Measurements from ENCODE around the gene PAM.

PAM gene

DNA sequence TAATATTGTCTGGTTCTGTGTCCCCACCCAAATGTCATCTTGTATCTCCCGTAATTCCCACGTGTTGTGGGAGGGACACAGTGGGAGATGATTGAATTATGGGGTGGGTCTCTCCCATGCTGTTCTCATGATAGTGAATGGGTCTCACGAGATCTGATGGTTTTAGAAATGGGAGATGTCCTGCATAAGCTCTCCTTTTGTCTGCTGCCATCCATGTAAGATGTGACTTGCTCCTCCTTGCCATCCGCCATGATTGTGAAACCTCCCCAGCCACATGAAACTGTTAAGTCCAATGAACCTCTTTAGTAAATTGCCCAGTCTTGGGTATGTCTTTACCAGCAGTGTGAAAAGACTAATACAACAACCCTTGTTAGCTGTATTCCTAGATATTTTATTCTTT, 320.3 kb downstream of the PAM start:
- no peak for DNase-seq
